Endothelial cell of umbilical vein (primary cell): Measurements from ENCODE around the gene JAG2. TPM values are rescaled to one million over a fixed set of nuclear protein-coding genes. Genes with fewer than 3 reads are reported as not detected.
A peak's percentile ranks its signal among the peaks of the same experiment; 100 is the strongest.

ENCODE experiments used
- Bru-seq: library from RNA; stranded (reverse); fragments of 400-500 nt; gene quantifications from one replicate; lab custom pipeline; 2021; lab: Mats Ljungman, UMichigan
- BruChase-seq, 2 experiments: library from RNA; stranded (reverse); fragments of 400-500 nt; gene quantifications; one replicate each; lab custom pipeline; 2021; lab: Mats Ljungman, UMichigan
- BruUV-seq: library from RNA; stranded (reverse); fragments of 400-500 nt; replicated peaks from 2 replicates; lab custom pipeline; 2021; lab: Mats Ljungman, UMichigan
- CTCF ChIA-PET: fragments of 300-600, 350-600 bp; sonication (Branson Sonifier 250); formaldehyde crosslinking; loops from one replicate; lab custom pipeline; 2021; ENCODE audit warnings: antibody characterized with exemption, inconsistent platforms; lab: Charles Lee
- POLR2A ChIA-PET: fragments of 300-600, 350-600 bp; sonication (Branson Sonifier 250); formaldehyde crosslinking; loops from one replicate; lab custom pipeline; 2021; ENCODE audit warnings: antibody characterized with exemption, inconsistent platforms; lab: Charles Lee
- DNase-seq: peaks from one replicate; pipeline ENCODE4 v3.0.0-alpha.2; 2011; ENCODE audit warnings: low read depth, low spot score
- FAIRE-seq: peaks from 2 replicates; lab custom pipeline; 2011; peaks lifted over from hg19 to GRCh38; lab: Jason Lieb, UNC
- H2AFZ ChIP-seq: 2 replicates; pipeline ENCODE4 v1.6.0; 2012; ENCODE audit warnings: low read depth, low read length, control low read depth, inconsistent platforms
- H3K27ac ChIP-seq: 2 replicates; pipeline ENCODE4 v1.5.1; 2011; ENCODE audit warnings: low read depth, mild to moderate bottlenecking, control low read depth, low read length, moderate library complexity; ENCODE audit not compliant: insufficient read depth
- H3K27me3 ChIP-seq, 2 experiments: 2 replicates each; pipeline versions ENCODE4 v1.6.0 to v1.6.1; 2011; ENCODE audit warnings: low read length in 2 of 2, mixed read lengths in 1 of 2; ENCODE audit not compliant: control insufficient read depth in 2 of 2, insufficient read depth in 2 of 2
- H3K36me3 ChIP-seq, 2 experiments: 2 replicates in 1 of 2; 3 replicates in 1 of 2; pipeline ENCODE4 v1.5.1; 2011; ENCODE audit warnings: low read length in 2 of 2, mild to moderate bottlenecking in 1 of 2, moderate library complexity in 1 of 2; ENCODE audit not compliant: control insufficient read depth in 2 of 2, insufficient read depth in 2 of 2; ENCODE audit errors: extremely low read depth in 1 of 2
- H3K4me1 ChIP-seq: 3 replicates; pipeline ENCODE4 v1.5.1; 2011; ENCODE audit warnings: mild to moderate bottlenecking, low read length; ENCODE audit not compliant: control insufficient read depth, insufficient read depth; ENCODE audit errors: extremely low read depth
- H3K4me2 ChIP-seq: 2 replicates; pipeline ENCODE4 v1.6.1; 2011; ENCODE audit warnings: low read length, control low read depth, mixed read lengths; ENCODE audit not compliant: insufficient read depth
- H3K4me3 ChIP-seq, 3 experiments: fragments of 200-600 bp in 1 of 3; sonication (generic), shearing (Covaris generic) in 1 of 3; replicated peaks in 1 of 3; 2 replicates each; pipeline ENCODE4 v1.5.1; 2011 to 2016; ENCODE audit warnings: control low read depth in 3 of 3, low read length in 3 of 3, mild to moderate bottlenecking in 2 of 3, inconsistent platforms in 1 of 3, low read depth in 1 of 3, moderate library complexity in 1 of 3; ENCODE audit not compliant: insufficient read depth in 1 of 3
- H3K79me2 ChIP-seq: 2 replicates; pipeline ENCODE4 v1.6.0; 2012; ENCODE audit warnings: low read length, inconsistent platforms; ENCODE audit not compliant: control insufficient read depth, insufficient read depth
- H3K9ac ChIP-seq: replicated peaks from 2 replicates; pipeline ENCODE3; 2011; ENCODE audit warnings: low read length, control low read depth; ENCODE audit not compliant: insufficient read depth; ENCODE audit errors: extremely low read depth
- H3K9me1 ChIP-seq: replicated peaks from 3 replicates; pipeline ENCODE4 v1.6.0; 2011; ENCODE audit warnings: mild to moderate bottlenecking, low read length; ENCODE audit not compliant: control insufficient read depth, insufficient read depth; ENCODE audit errors: extremely low read depth
- H3K9me3 ChIP-seq: replicated peaks from 2 replicates; pipeline ENCODE4 v1.5.1; 2012; ENCODE audit warnings: low read length, inconsistent platforms; ENCODE audit not compliant: control insufficient read depth, insufficient read depth
- H4K20me1 ChIP-seq: replicated peaks from 2 replicates; pipeline ENCODE3; 2011; ENCODE audit warnings: mild to moderate bottlenecking, low read length; ENCODE audit not compliant: control insufficient read depth, insufficient read depth; ENCODE audit errors: extremely low read depth
- CTCF ChIP-seq, 2 donors: IDR thresholded peaks; 1 replicate in 1 of 2; 2 replicates in 1 of 2; pipeline ENCODE4 v1.5.1; 2011; ENCODE audit warnings: low read length in 2 of 2, mild to moderate bottlenecking in 2 of 2, moderate library complexity in 2 of 2, control low read depth in 1 of 2, inconsistent platforms in 1 of 2, low read depth in 1 of 2; ENCODE audit not compliant: insufficient read depth in 1 of 2; ENCODE audit errors: extremely low read depth in 1 of 2
- EZH2 ChIP-seq: IDR thresholded peaks from 2 replicates; pipeline ENCODE4 v1.6.1; 2012; ENCODE audit warnings: borderline replicate concordance, low read depth, mild to moderate bottlenecking, moderate library complexity, low read length, inconsistent platforms; ENCODE audit not compliant: severe bottlenecking
- FOS ChIP-seq: IDR thresholded peaks from 2 replicates; pipeline ENCODE4 v1.6.1; 2011; ENCODE audit warnings: mild to moderate bottlenecking, low read length, moderate library complexity, borderline replicate concordance; ENCODE audit not compliant: insufficient read depth
- GATA2 ChIP-seq: IDR thresholded peaks from 2 replicates; pipeline ENCODE4 v1.7.0; 2011; ENCODE audit warnings: low read depth, mild to moderate bottlenecking, moderate library complexity, mixed read lengths, low read length; ENCODE audit not compliant: insufficient read length, insufficient read depth
- JUN ChIP-seq: IDR thresholded peaks from 2 replicates; pipeline ENCODE4 v1.6.1; 2011; ENCODE audit warnings: borderline replicate concordance, low read depth; ENCODE audit not compliant: insufficient read length, insufficient read depth
- MYC ChIP-seq: IDR thresholded peaks from one replicate; pipeline ENCODE4 v1.6.1; 2011; ENCODE audit warnings: mild to moderate bottlenecking, low read depth, low read length
- POLR2A ChIP-seq: IDR thresholded peaks from 2 replicates; pipeline ENCODE4 v1.6.1; 2012; ENCODE audit warnings: low read depth, mild to moderate bottlenecking, control low read depth, low read length
- POLR2AphosphoS5 ChIP-seq: IDR thresholded peaks from 2 replicates; pipeline ENCODE4 v1.6.1; 2012; ENCODE audit warnings: low read depth, mild to moderate bottlenecking, control low read depth, low read length, moderate library complexity; ENCODE audit not compliant: insufficient read depth
- dilution Hi-C: fragments of 300-500 bp; cut with MboI; formaldehyde crosslinking; loops from one replicate; pipeline ENCODE4 v1.15.0; 2019; ENCODE audit warnings: low sequenced_read_pairs; ENCODE audit not compliant: extremely low pct_ligation_motif_present
- intact Hi-C: fragments of 100-400 bp; cut with micrococcal nuclease; formaldehyde crosslinking; loops from one replicate; pipeline ENCODE4 v1.10.0; 2022
- long read RNA-seq: library from polyadenylated mRNA; stranded (forward); transcript quantifications from one replicate; pipeline ENCODE4 v2.0.0, GENCODE V29; 2021
- polyA minus RNA-seq, 3 experiments: library from RNA; depleted of rRNA, polyadenylated mRNA; stranded (reverse); fragments of >200 nt; gene quantifications; 1 replicate in 1 of 3; 2 replicates in 2 of 3; pipeline ENCODE4 v1.2.3, GENCODE V29; 2011
- polyA plus RNA-seq, 4 experiments: library from polyadenylated mRNA; depleted of rRNA in 3 of 4; stranded (reverse) in 3 of 4; unstranded in 1 of 4; fragments of >200 nt; gene quantifications; 2 replicates each; pipeline versions ENCODE4 v1.2.1 to v1.2.3, GENCODE V29; 2011 to 2012; ENCODE audit warnings: missing spikeins in 1 of 4
- total RNA-seq: library from RNA; stranded (reverse); gene quantifications from 2 replicates; pipeline ENCODE4 v1.2.3, GENCODE V29; 2021
- TF ChIP-seq, protein P1 (sequence below): IDR thresholded peaks from 2 replicates; pipeline ENCODE4 v1.6.1; 2011; ENCODE audit not compliant: insufficient read depth, insufficient read length

Gene JAG2
- total RNA-seq (128 and 139 TPM in 2 replicates), polyA plus RNA-seq (80.7 and 105 TPM in 2 replicates), polyA minus RNA-seq (95.3 and 129 TPM in 2 replicates), Bru-seq, nascent RNA (percentile 56 among the genes with signal in this experiment), BruChase-seq, experiment 1, labeled RNA remaining after a 6-hour chase (percentile 97 among the genes with signal in this experiment), BruChase-seq, experiment 2, labeled RNA remaining after a 2-hour chase (percentile 92 among the genes with signal in this experiment)
- 54.3 and 62.1 TPM in 2 replicates for polyA plus RNA-seq (2011; cell fraction: cytosol; rRNA removed)
- polyA plus RNA-seq (2011; cell fraction: nucleus; rRNA removed): 295 and 312 TPM in 2 replicates
- polyA plus RNA-seq (2012): 59.6 and 61.1 TPM in 2 replicates
- polyA minus RNA-seq (2011; cell fraction: cytosol; rRNA and poly(A)+ RNA removed): 8.7 TPM
- polyA minus RNA-seq (2011; cell fraction: nucleus; rRNA and poly(A)+ RNA removed): 62.0 and 95.6 TPM in 2 replicates
- long read RNA-seq, full-length matches to known transcripts: 45 of 141 reads
- long read RNA-seq, partial matches to known transcripts: 59 of 141 reads
- long read RNA-seq, other reads (novel, unspliced or antisense): 37 of 141 reads

DNA sequence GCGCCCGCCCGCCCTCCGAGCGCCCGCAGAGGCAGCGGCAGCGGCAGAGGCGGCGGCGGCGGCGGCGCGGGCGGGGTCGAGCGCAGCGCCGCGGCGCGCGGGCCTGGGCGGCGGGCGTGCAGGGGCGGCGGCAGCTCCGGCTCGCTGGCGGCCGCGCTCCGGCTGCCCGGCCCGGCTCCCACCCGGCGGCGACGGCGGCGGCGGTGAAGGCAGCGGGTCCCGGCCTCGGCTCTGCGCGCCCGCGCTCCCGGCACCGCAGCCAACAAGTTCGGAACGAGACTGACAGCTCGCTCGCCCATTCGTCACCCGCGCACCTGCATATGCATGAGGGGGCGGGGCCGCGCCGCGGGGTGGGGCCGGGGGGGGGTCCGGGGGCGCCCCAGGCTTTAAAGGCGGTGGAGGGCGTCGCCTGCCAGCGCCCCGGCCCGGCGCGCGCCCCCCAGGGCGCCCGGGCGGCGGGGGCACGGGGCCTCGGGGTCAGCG lies at the start of gene JAG2:
Gene JAG2, minus strand, starts transcription at position 281 of the 483 bp plus-strand sequence. CDS start 356 bp downstream, outside the sequence.
- H3K4me3 ChIP-seq: peak within 1 kb of the TSS; percentile 46 to 71 (median 60)
- DNase-seq (peak; percentile 33), FAIRE-seq (peak; percentile 50)
- no peaks in the 10 kb centered on the region for H4K20me1 ChIP-seq
- H3K9me3 ChIP-seq: no peaks in the 10 kb centered on the region
- H3K9me1 ChIP-seq: no peaks in the 10 kb centered on the region
- peaks cover 42% of the 10 kb centered on the region for H3K79me2 ChIP-seq
- H3K4me2 ChIP-seq: peak within 1 kb of the TSS; percentile 31
- intact Hi-C loops (loop anchor here (5.0 to 10.0 kb wide), 2 partner anchors 76 to 196 kb away; partner anchors contain the start of gene BTBD6), dilution Hi-C loops (no loop called here)
- peak within 1 kb of the TSS; percentile 35 for H2AFZ ChIP-seq
- ChIA-PET CTCF (interaction anchor here (0.7 to 6.4 kb wide), 20 partner anchors 8 to 183 kb away, joined by 3 to 94 read pairs (median 4); partner anchors contain the start of genes BTBD6, NUDT14 and PACS2), POLR2A (interaction anchor here (0.8 to 1.4 kb wide), 3 partner anchors 26 to 132 kb away, joined by 3 to 4 read pairs (median 3); partner anchors contain the start of gene BRF1)
- peaks cover 35% of the 10 kb centered on the region for H3K4me1 ChIP-seq
- TF ChIP-seq MYC (no peak), POLR2AphosphoS5 (no peak), EZH2 (no peak), FOS (no peak), POLR2A (no peak), GATA2 (no peak), CTCF (IDR thresholded peaks at IDR 0.05; ENCODE audit: extremely low read depth in 1 of 2, insufficient read depth in 1 of 2, low read depth in 1 of 2, low read length in 2 of 2) (no peak), JUN (no peak)
- TF ChIP-seq, protein P1, sequence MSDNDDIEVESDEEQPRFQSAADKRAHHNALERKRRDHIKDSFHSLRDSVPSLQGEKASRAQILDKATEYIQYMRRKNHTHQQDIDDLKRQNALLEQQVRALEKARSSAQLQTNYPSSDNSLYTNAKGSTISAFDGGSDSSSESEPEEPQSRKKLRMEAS: no peak
- H3K27me3 ChIP-seq: no peaks in the 10 kb centered on the region
- H3K36me3 ChIP-seq: peaks cover 0 to 3% of the 10 kb centered on the region in 2 experiments
- H3K27ac ChIP-seq: peak within 1 kb of the TSS; percentile 2
- peak within 1 kb of the TSS; percentile 41 for H3K9ac ChIP-seq
- BruUV-seq: no TSS peak
